GM21381 (cell line): ENCODE data around the gene NEK5.

Source experiments
- ATAC-seq: cut with Tn5 transposase; IDR thresholded peaks from one replicate; pipeline ENCODE4 v1.9.1; 2021; ENCODE audit warnings: mild to moderate bottlenecking, moderate library complexity; ENCODE audit not compliant: unreplicated experiment

Gene NEK5

GRCh38 chr13:51995677-51996551 is 133.0 kb downstream of the NEK5 start:
- no peak for ATAC-seq

GRCh38 chr13:51993713-51994112 is 135.2 kb downstream of the NEK5 start:
- ATAC-seq, result no peak

- ATAC-seq, result no peak
These were observed 139.8 kb downstream of the NEK5 start for GRCh38 chr13:51988988-51989618.
